ENCODE results near the gene PLA2G2C. TPM values are rescaled to one million over a fixed set of nuclear protein-coding genes. Genes with fewer than 3 reads are reported as not detected.

PLA2G2C gene
- total RNA-seq, 1 experiment from 2014 or later, result not detected

GRCh38 chr1:20191266-20191825 lies 5.0 kb upstream of the PLA2G2C start:
- ChIA-PET POLR2A (no interaction called here), CTCF (interaction anchor here (1.0 to 2.0 kb wide), 2 partner anchors 47 to 217 kb away, joined by 3 to 6 read pairs; no protein-coding TSS in a partner anchor)
- Mint-ChIP-seq H3K27ac (no peak overlapping the region), H3K4me3 (no peak overlapping the region), H3K4me1 (peaks cover 27% of the 10 kb centered on the region), H3K36me3 (no peaks in the 10 kb centered on the region), H3K27me3 (ENCODE audit: low read depth) (peaks cover 28% of the 10 kb centered on the region), H3K9me3 (no peaks in the 10 kb centered on the region)
- no peak for TF ChIP-seq ZNF416 (CRISPR knock-in tag; IDR thresholded peaks at IDR 0.05)
- TF ChIP-seq MXD4 (CRISPR knock-in tag; IDR thresholded peaks at IDR 0.05; ENCODE audit: borderline replicate concordance), result no peak
- no peak for TF ChIP-seq ATF6 (CRISPR knock-in tag; IDR thresholded peaks at IDR 0.05)
- no peak for TF ChIP-seq ETV6 (CRISPR knock-in tag; IDR thresholded peaks at IDR 0.05)
- TF ChIP-seq FOXK1 (CRISPR knock-in tag; IDR thresholded peaks at IDR 0.05), result no peak
- no peak for TF ChIP-seq HMGA2 (CRISPR knock-in tag; IDR thresholded peaks at IDR 0.05)
- no peak for TF ChIP-seq IRF2 (CRISPR knock-in tag; IDR thresholded peaks at IDR 0.05; ENCODE audit: borderline replicate concordance, low read depth)
- no peak for TF ChIP-seq FOXP1 (CRISPR knock-in tag; IDR thresholded peaks at IDR 0.05; ENCODE audit: borderline replicate concordance)
- TF ChIP-seq ZNF281 (CRISPR knock-in tag; IDR thresholded peaks at IDR 0.05), result no peak
- no peak for TF ChIP-seq E2F5 (CRISPR knock-in tag; IDR thresholded peaks at IDR 0.05)
- no peak for TF ChIP-seq TEAD1 (CRISPR knock-in tag; IDR thresholded peaks at IDR 0.05)
- TF ChIP-seq ERG (CRISPR knock-in tag; IDR thresholded peaks at IDR 0.05), result no peak
- no peak for TF ChIP-seq ELF4 (CRISPR knock-in tag; IDR thresholded peaks at IDR 0.05; ENCODE audit: low read depth)
- ATAC-seq (no peak), DNase-seq (ENCODE audit: low spot score) (no peak)

- Mint-ChIP-seq H3K27me3 (ENCODE audit: low read depth) (peaks cover 29% of the 10 kb centered on the region), H3K36me3 (no peaks in the 10 kb centered on the region), H3K4me1 (peaks cover 29% of the 10 kb centered on the region), H3K9me3 (no peaks in the 10 kb centered on the region), H3K27ac (no peak overlapping the region), H3K4me3 (no peak overlapping the region)
- ATAC-seq (no peak), DNase-seq (ENCODE audit: low spot score) (no peak)
- ChIA-PET CTCF (interaction anchor here (1.0 to 2.0 kb wide), 3 partner anchors 46 to 241 kb away, joined by 3 to 6 read pairs (median 4); no protein-coding TSS in a partner anchor), POLR2A (interaction anchor here (0.6 kb wide), 1 partner anchor 37 kb away, joined by 3 read pairs; no protein-coding TSS in a partner anchor)
- TF ChIP-seq PREB (CRISPR knock-in tag; IDR thresholded peaks at IDR 0.05; ENCODE audit: borderline replicate concordance), result no peak
- TF ChIP-seq ZNF532 (CRISPR knock-in tag; IDR thresholded peaks at IDR 0.05; ENCODE audit: borderline replicate concordance), result no peak
- TF ChIP-seq ZNF512 (CRISPR knock-in tag; IDR thresholded peaks at IDR 0.05; ENCODE audit: borderline replicate concordance), result no peak
- no peak for TF ChIP-seq SMAD4 (CRISPR knock-in tag; IDR thresholded peaks at IDR 0.05)
- no peak for TF ChIP-seq RORB (CRISPR knock-in tag; IDR thresholded peaks at IDR 0.05)
- TF ChIP-seq FOXJ3 (CRISPR knock-in tag; IDR thresholded peaks at IDR 0.05; ENCODE audit: borderline replicate concordance), result no peak
Measured at GRCh38 chr1:20190256-20191160, 4.2 kb upstream of the PLA2G2C start.

Measured in WTC11 (cell line).